Spleen (tissue), 7 donors: ENCODE results near the gene KCNQ1.

Source experiments
- CTCF ChIP-seq, 11 experiments: fragments of 200-600 bp in 7 of 11; fragments of 450-650 bp in 4 of 11; sonication (generic) in 4 of 11; IDR thresholded peaks in 8 of 11; conservative IDR thresholded peaks in 3 of 11; 1 replicate in 7 of 11; 2 replicates in 4 of 11; pipeline versions ENCODE4 v1.4.0 to v1.8.0; 2016 to 2021; ENCODE audit warnings: antibody characterized with exemption in 11 of 11, inconsistent platforms in 4 of 11, mild to moderate bottlenecking in 1 of 11
- POLR2A ChIP-seq, 3 donors: fragments of 450-650 bp; IDR thresholded peaks; one replicate each; pipeline ENCODE4 v1.5.1; 2017; ENCODE audit warnings: antibody characterized with exemption in 3 of 3, mild to moderate bottlenecking in 1 of 3
- donor health status: DM: no; HTN: no; CAD: no; lungs with moderate emphysema.
- donor health status: DM: no; HTN: no; CAD: no.
- donor health status: DM: no; HTN: no; CAD: no.

- TF ChIP-seq CTCF (IDR thresholded peaks at IDR 0.05 in 8 of 11, conservative IDR thresholded peaks at IDR 0.05 in 3 of 11) (no peak), POLR2A (IDR thresholded peaks at IDR 0.05) (no peak)
Observed at GRCh38 chr11:2766166-2766565, 321.4 kb downstream of the KCNQ1 start.
